Measurements from ENCODE around the gene PPP1CB. TPM values are rescaled to one million over a fixed set of nuclear protein-coding genes. Genes with fewer than 3 reads are reported as not detected.

The PPP1CB gene
- total and polyA plus RNA-seq, 4 donors: 26.2 to 75.4 (median 49.3) TPM

GRCh38 chr2:28772351-28772750 is 20.7 kb downstream of the PPP1CB start (continued):
- no peak for TF ChIP-seq FOXA2 (IDR thresholded peaks at IDR 0.05)

DNA sequence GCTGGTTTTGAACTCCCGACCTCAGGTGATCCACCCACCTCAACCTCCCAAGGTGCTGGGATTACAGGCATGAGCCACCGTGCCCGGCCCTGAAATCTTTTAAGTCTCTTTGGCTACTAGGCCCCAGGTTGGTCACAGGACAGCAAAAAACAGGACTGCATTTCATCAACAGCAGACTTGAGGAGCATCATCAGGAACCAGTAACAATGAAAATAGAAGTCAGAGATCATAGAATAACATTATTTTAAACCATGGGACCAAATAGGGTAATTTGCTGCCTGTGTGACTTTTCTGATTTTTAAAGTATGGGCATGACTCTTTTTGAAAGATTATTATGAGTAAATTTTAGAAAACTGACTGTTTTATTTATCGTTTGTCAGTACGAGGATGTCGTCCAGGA is 24.8 kb downstream of the PPP1CB start:
- H3K4me1 ChIP-seq (ENCODE audit: control insufficient read depth in 4 of 4, insufficient read depth in 4 of 4, low read length in 3 of 4): peaks cover 0 to 4% (median under 1%) of the 10 kb centered on the region in 4 donors
- H3K27ac ChIP-seq (ENCODE audit: low read depth in 1 of 2, low read length in 2 of 2): no peak overlapping the region
- no peak overlapping the region for H3K4me3 ChIP-seq (ENCODE audit: low read depth in 1 of 3, low read length in 3 of 3)
- no peak for TF ChIP-seq FOXA2 (IDR thresholded peaks at IDR 0.05)
- TF ChIP-seq JUND (IDR thresholded peaks at IDR 0.05): no peak
- no peak for TF ChIP-seq REST (IDR thresholded peaks at IDR 0.05)
- TF ChIP-seq, protein P1, sequence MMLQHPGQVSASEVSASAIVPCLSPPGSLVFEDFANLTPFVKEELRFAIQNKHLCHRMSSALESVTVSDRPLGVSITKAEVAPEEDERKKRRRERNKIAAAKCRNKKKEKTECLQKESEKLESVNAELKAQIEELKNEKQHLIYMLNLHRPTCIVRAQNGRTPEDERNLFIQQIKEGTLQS (IDR thresholded peaks at IDR 0.05): no peak
- no peak for TF ChIP-seq RAD21 (IDR thresholded peaks at IDR 0.05)
- no peak for TF ChIP-seq TAF1 (conservative IDR thresholded peaks at IDR 0.05)
- TF ChIP-seq SP1 (IDR thresholded peaks at IDR 0.05): no peak
- no peaks in the 10 kb centered on the region for H3K27me3 ChIP-seq (ENCODE audit: control insufficient read depth in 4 of 4, insufficient read depth in 4 of 4, low read length in 3 of 4)
- peaks cover 1 to 21% (median 16%) of the 10 kb centered on the region in 4 donors for H3K36me3 ChIP-seq (ENCODE audit: control insufficient read depth in 4 of 4, insufficient read depth in 3 of 4, low read depth in 1 of 4, low read length in 3 of 4)
- no peaks in the 10 kb centered on the region for H3K9me3 ChIP-seq (ENCODE audit: control insufficient read depth in 4 of 4, low read length in 3 of 4)
- no peak overlapping the region for H3K9ac ChIP-seq (ENCODE audit: low read depth in 1 of 2, low read length in 2 of 2)
- 90% methylated on average over 6 of the region's 6 CpGs for WGBS
- no peak for DNase-seq (ENCODE audit: low spot score)

DNA sequence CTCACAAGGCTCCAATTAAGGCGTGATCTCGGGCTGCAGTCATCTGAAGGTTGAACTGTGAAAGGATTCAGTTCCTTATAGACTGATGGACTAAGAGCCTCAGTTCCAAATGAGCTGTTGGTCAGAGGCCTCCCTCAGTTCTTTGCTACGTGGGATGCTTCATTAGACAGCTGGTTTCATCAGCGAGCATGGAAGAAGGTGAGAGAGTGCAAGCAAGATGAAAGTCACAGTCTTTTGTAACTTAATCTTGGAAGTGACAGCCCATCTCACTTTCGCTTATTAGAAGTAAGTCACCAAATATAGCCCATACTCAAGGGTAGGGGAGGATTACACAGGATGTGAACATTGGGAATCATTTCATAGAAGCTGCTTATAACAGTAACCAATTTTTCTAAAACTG is 26.8 kb downstream of the PPP1CB start:
- H3K27me3 ChIP-seq (ENCODE audit: control insufficient read depth in 4 of 4, insufficient read depth in 4 of 4, low read length in 3 of 4): no peaks in the 10 kb centered on the region
- H3K4me3 ChIP-seq (ENCODE audit: low read depth in 1 of 3, low read length in 3 of 3): no peak overlapping the region
- H3K36me3 ChIP-seq (ENCODE audit: control insufficient read depth in 4 of 4, insufficient read depth in 3 of 4, low read depth in 1 of 4, low read length in 3 of 4): peaks cover 3 to 34% (median 30%) of the 10 kb centered on the region in 4 donors
- TF ChIP-seq HNF4A (conservative IDR thresholded peaks at IDR 0.05): no peak
- H3K27ac ChIP-seq (ENCODE audit: low read depth in 1 of 2, low read length in 2 of 2): no peak overlapping the region
- peaks cover 0 to 1% (median 0%) of the 10 kb centered on the region in 4 donors for H3K4me1 ChIP-seq (ENCODE audit: control insufficient read depth in 4 of 4, insufficient read depth in 4 of 4, low read length in 3 of 4)
- DNase-seq (ENCODE audit: low spot score): no peak
- 96% methylated on average over 5 of the region's 5 CpGs for WGBS
- no peaks in the 10 kb centered on the region for H3K9me3 ChIP-seq (ENCODE audit: control insufficient read depth in 4 of 4, low read length in 3 of 4)
- H3K9ac ChIP-seq (ENCODE audit: low read depth in 1 of 2, low read length in 2 of 2): no peak overlapping the region

DNA sequence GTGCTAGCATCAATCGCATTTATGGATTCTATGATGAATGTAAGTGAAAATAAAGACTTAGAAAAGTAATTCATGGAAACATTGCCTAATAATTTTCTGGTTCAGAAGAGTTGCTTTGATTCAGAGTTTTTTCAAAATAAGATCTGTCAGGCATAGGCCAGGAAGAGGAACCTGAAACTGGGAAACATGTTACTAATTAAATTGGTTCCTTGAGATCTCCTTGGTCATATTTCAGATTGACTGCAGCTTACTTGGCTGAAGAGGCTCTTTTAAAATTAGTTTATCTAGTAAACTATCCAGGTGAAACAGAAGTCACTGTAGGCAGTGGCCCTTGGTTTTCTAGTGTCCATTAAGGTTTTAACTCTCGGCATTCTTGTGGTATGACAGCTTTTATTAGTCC is 27.4 kb downstream of the PPP1CB start:
- Histone ChIP-seq H3K27ac (ENCODE audit: low read depth in 1 of 2, low read length in 2 of 2) (no peak overlapping the region), H3K9ac (ENCODE audit: low read depth in 1 of 2, low read length in 2 of 2) (no peak overlapping the region), H3K27me3 (ENCODE audit: control insufficient read depth in 4 of 4, insufficient read depth in 4 of 4, low read length in 3 of 4) (no peaks in the 10 kb centered on the region), H3K9me3 (ENCODE audit: control insufficient read depth in 4 of 4, low read length in 3 of 4) (no peaks in the 10 kb centered on the region), H3K4me3 (ENCODE audit: low read depth in 1 of 3, low read length in 3 of 3) (no peak overlapping the region), H3K4me1 (ENCODE audit: control insufficient read depth in 4 of 4, insufficient read depth in 4 of 4, low read length in 3 of 4) (peaks cover 0 to 1% (median 0%) of the 10 kb centered on the region in 4 donors), H3K36me3 (ENCODE audit: control insufficient read depth in 4 of 4, insufficient read depth in 3 of 4, low read depth in 1 of 4, low read length in 3 of 4) (peaks cover 4 to 37% (median 35%) of the 10 kb centered on the region in 4 donors)
- WGBS: 97% methylated on average over 2 of the region's 2 CpGs
- TF ChIP-seq, protein P1 (IDR thresholded peaks at IDR 0.05): no peak
- no peak for TF ChIP-seq SP1 (IDR thresholded peaks at IDR 0.05)
- no peak for TF ChIP-seq JUND (IDR thresholded peaks at IDR 0.05)
- TF ChIP-seq GABPA (IDR thresholded peaks at IDR 0.05 in 1 of 2, conservative IDR thresholded peaks at IDR 0.05 in 1 of 2): no peak
- TF ChIP-seq RAD21 (IDR thresholded peaks at IDR 0.05): no peak
- no peak for TF ChIP-seq HNF4A (conservative IDR thresholded peaks at IDR 0.05)
- no peak for TF ChIP-seq FOXA1 (IDR thresholded peaks at IDR 0.05)
- TF ChIP-seq REST (IDR thresholded peaks at IDR 0.05): no peak
- no peak for TF ChIP-seq ZBTB33 (IDR thresholded peaks at IDR 0.05)
- TF ChIP-seq TAF1 (conservative IDR thresholded peaks at IDR 0.05): no peak
- TF ChIP-seq HNF4G (IDR thresholded peaks at IDR 0.05): no peak
- TF ChIP-seq, protein P2, sequence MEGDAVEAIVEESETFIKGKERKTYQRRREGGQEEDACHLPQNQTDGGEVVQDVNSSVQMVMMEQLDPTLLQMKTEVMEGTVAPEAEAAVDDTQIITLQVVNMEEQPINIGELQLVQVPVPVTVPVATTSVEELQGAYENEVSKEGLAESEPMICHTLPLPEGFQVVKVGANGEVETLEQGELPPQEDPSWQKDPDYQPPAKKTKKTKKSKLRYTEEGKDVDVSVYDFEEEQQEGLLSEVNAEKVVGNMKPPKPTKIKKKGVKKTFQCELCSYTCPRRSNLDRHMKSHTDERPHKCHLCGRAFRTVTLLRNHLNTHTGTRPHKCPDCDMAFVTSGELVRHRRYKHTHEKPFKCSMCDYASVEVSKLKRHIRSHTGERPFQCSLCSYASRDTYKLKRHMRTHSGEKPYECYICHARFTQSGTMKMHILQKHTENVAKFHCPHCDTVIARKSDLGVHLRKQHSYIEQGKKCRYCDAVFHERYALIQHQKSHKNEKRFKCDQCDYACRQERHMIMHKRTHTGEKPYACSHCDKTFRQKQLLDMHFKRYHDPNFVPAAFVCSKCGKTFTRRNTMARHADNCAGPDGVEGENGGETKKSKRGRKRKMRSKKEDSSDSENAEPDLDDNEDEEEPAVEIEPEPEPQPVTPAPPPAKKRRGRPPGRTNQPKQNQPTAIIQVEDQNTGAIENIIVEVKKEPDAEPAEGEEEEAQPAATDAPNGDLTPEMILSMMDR (IDR thresholded peaks at IDR 0.05; ENCODE audit: low read depth, low read length, missing input control): no peak
- DNase-seq (ENCODE audit: low spot score): no peak
